HepG2 (cell line): ENCODE results near the gene RPL18. TPM values are rescaled to one million over a fixed set of nuclear protein-coding genes. Genes with fewer than 3 reads are reported as not detected.

ENCODE experiments used
- AGO2 ChIP-seq: fragments of 200-400 bp; formaldehyde crosslinking; optimal IDR thresholded peaks from 2 replicates; pipeline ENCODE3; 2017; ENCODE audit warnings: mild to moderate bottlenecking, low read depth, low read length, moderate library complexity
- CC2D1A ChIP-seq: sonication (generic); formaldehyde crosslinking; IDR thresholded peaks from 2 replicates; pipeline ENCODE4 v1.8.1; 2023; ENCODE audit warnings: mild to moderate bottlenecking, missing genetic modification reagents
- GTF3A ChIP-seq: sonication (generic); formaldehyde crosslinking; conservative IDR thresholded peaks from 2 replicates; pipeline ENCODE4 v1.4.0; 2020; ENCODE audit warnings: mild to moderate bottlenecking, missing genetic modification reagents
- KDM6A ChIP-seq: IDR thresholded peaks from 2 replicates; pipeline ENCODE4 v1.6.1; 2016; ENCODE audit warnings: low read depth
- MEIS1 ChIP-seq: sonication (generic); formaldehyde crosslinking; IDR thresholded peaks from 2 replicates; pipeline ENCODE4 v1.9.0; 2021; ENCODE audit warnings: mild to moderate bottlenecking, missing genetic modification reagents, moderate library complexity, borderline replicate concordance
- MNT ChIP-seq: fragments of 450-650 bp; IDR thresholded peaks from 2 replicates; pipeline ENCODE4 v1.6.1; 2016
- NFRKB ChIP-seq: fragments of 450-650 bp; IDR thresholded peaks from 2 replicates; pipeline ENCODE4 v1.6.1; 2017
- NR2C2 ChIP-seq: sonication (generic); formaldehyde crosslinking; IDR thresholded peaks from 2 replicates; pipeline ENCODE4 v1.4.0; 2020; ENCODE audit warnings: missing genetic modification reagents, mild to moderate bottlenecking, moderate library complexity, borderline replicate concordance
- SNRNP70 ChIP-seq: fragments of 200-400 bp; formaldehyde crosslinking; IDR thresholded peaks from 2 replicates; pipeline ENCODE4 v1.6.1; 2017; ENCODE audit warnings: mild to moderate bottlenecking, low read depth, low read length, moderate library complexity
- TARDBP ChIP-seq: sonication (generic); formaldehyde crosslinking; IDR thresholded peaks from 2 replicates; pipeline ENCODE4 v1.8.0; 2022; ENCODE audit warnings: mild to moderate bottlenecking, missing genetic modification reagents
- TBX2 ChIP-seq: sonication (generic); formaldehyde crosslinking; IDR thresholded peaks from 2 replicates; pipeline ENCODE4 v1.5.0; 2020; ENCODE audit warnings: missing genetic modification reagents, mild to moderate bottlenecking, borderline replicate concordance
- TCF7L2 ChIP-seq: IDR thresholded peaks from 2 replicates; pipeline ENCODE4 v1.6.1; 2011; ENCODE audit warnings: mild to moderate bottlenecking, low read depth, low read length, moderate library complexity
- TRIM22 ChIP-seq: fragments of 450-650 bp; IDR thresholded peaks from 2 replicates; pipeline ENCODE4 v1.6.1; 2017
- ZHX1 ChIP-seq: sonication (generic); formaldehyde crosslinking; IDR thresholded peaks from 2 replicates; pipeline ENCODE4 v1.8.1; 2022; ENCODE audit warnings: low read depth, mild to moderate bottlenecking, missing genetic modification reagents
- ZNF260 ChIP-seq: sonication (generic); formaldehyde crosslinking; IDR thresholded peaks from 2 replicates; pipeline ENCODE4 v1.4.0; 2020; ENCODE audit warnings: missing genetic modification reagents, low read depth, mild to moderate bottlenecking, borderline replicate concordance
- ZNF597 ChIP-seq: sonication (generic); formaldehyde crosslinking; IDR thresholded peaks from 2 replicates; pipeline ENCODE4 v1.5.0; 2020; ENCODE audit warnings: missing genetic modification reagents
- ZNF703 ChIP-seq: sonication (generic); formaldehyde crosslinking; IDR thresholded peaks from 2 replicates; pipeline ENCODE4 v1.5.1; 2020; ENCODE audit warnings: missing genetic modification reagents, mild to moderate bottlenecking, moderate library complexity, borderline replicate concordance
- polyA plus RNA-seq, 8 experiments: library from polyadenylated mRNA; depleted of rRNA in 3 of 8; stranded (reverse) in 7 of 8; unstranded in 1 of 8; fragments of >200 nt; fragmentation: Illumina TruSeq in 4 of 8; extraction: Trizol in 4 of 8; gene quantifications; 2 replicates each; pipeline versions ENCODE4 v1.2.1 to v1.2.3, GENCODE V29; 2011 to 2016; ENCODE audit warnings: low read depth in 4 of 8, missing spikeins in 1 of 8, mixed read lengths in 1 of 8; ENCODE audit not compliant: insufficient read depth in 1 of 8
- total RNA-seq, 5 experiments: library from RNA; depleted of rRNA; stranded (reverse); fragments of >200 nt; fragmentation: Illumina TruSeq; extraction: Trizol; gene quantifications; 2 replicates each; pipeline ENCODE4 v1.2.3, GENCODE V29; 2016; ENCODE audit warnings: low read depth in 1 of 5
- TF ChIP-seq, protein P1 (sequence below): sonication (generic); formaldehyde crosslinking; IDR thresholded peaks from 2 replicates; pipeline ENCODE4 v1.4.0; 2020; ENCODE audit warnings: missing genetic modification reagents, mild to moderate bottlenecking, borderline replicate concordance

The RPL18 gene
- total and polyA plus RNA-seq, 2 of the 13 experiments (the other 11 are each of a cell fraction or from before 2014, with no cell fraction given): 1,485 to 1,639 TPM

GRCh38 chr19:48634424-48635262, 15.7 kb upstream of the RPL18 start (continued):
- TF ChIP-seq ZNF703 (no peak), TBX2 (CRISPR knock-in tag) (peak; percentile 81), ZNF597 (CRISPR knock-in tag) (no peak), KDM6A (CRISPR knock-in tag) (no peak), TCF7L2 (no peak), MEIS1 (CRISPR knock-in tag) (no peak), NR2C2 (peak; percentile 64), AGO2 (peak; percentile 56), NFRKB (no peak), ZNF260 (CRISPR knock-in tag) (no peak), TRIM22 (no peak), MNT (peak; percentile 48), GTF3A (CRISPR knock-in tag) (no peak), CC2D1A (CRISPR knock-in tag) (no peak), TARDBP (CRISPR knock-in tag) (0 out of 2 replicates have a peak, but pooled peaks have one; percentile 59), ZHX1 (CRISPR knock-in tag) (no peak), SNRNP70 (no peak)
- TF ChIP-seq, protein P1, sequence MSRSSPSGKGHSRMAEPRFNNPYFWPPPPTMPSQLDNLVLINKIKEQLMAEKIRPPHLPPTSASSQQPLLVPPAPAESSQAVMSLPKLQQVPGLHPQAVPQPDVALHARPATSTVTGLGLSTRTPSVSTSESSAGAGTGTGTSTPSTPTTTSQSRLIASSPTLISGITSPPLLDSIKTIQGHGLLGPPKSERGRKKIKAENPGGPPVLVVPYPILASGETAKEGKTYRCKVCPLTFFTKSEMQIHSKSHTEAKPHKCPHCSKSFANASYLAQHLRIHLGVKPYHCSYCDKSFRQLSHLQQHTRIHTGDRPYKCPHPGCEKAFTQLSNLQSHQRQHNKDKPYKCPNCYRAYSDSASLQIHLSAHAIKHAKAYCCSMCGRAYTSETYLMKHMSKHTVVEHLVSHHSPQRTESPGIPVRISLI (CRISPR knock-in tag): no peak
